ENCODE measurements around the gene CRB1.
A peak's percentile ranks its signal among the peaks of the same experiment; 100 is the strongest.
"Not testable (repeated sequence)": the region's sequence is repeated elsewhere in the genome, so short reads cannot be mapped to it uniquely, and the experiment has no call there.

CRB1 gene

GRCh38 chr1:197402189-197402588, 134.1 kb downstream of the CRB1 start:
- DNase-seq, result no peak

- DNase-seq, result not testable (repeated sequence)
Measured at GRCh38 chr1:197404774-197405173, 136.7 kb downstream of the CRB1 start.

GRCh38 chr1:197405614-197406013, 137.6 kb downstream of the CRB1 start:
- not testable (repeated sequence) for DNase-seq

GRCh38 chr1:197413564-197413963, 145.5 kb downstream of the CRB1 start:
- DNase-seq, result no peak

- DNase-seq, result no peak
Measured at GRCh38 chr1:197415221-197415620, 147.2 kb downstream of the CRB1 start.

- DNase-seq, result no peak
Measured at GRCh38 chr1:197418693-197419092, 150.6 kb downstream of the CRB1 start.

- DNase-seq, result no peak
Measured at GRCh38 chr1:197422993-197423392, 154.9 kb downstream of the CRB1 start.

GRCh38 chr1:197424380-197424779, 156.3 kb downstream of the CRB1 start:
- DNase-seq, result no peak

GRCh38 chr1:197429372-197429771, 161.3 kb downstream of the CRB1 start:
- DNase-seq, result no peak

- no peak for DNase-seq
Measured at GRCh38 chr1:197435224-197435623, 167.2 kb downstream of the CRB1 start.

- no peak for DNase-seq
Measured at GRCh38 chr1:197437601-197438000, 169.5 kb downstream of the CRB1 start.

GRCh38 chr1:197438010-197438790, 170.1 kb downstream of the CRB1 start:
- no peak for DNase-seq

GRCh38 chr1:197439708-197440280, 171.7 kb downstream of the CRB1 start:
- no peak for DNase-seq

- DNase-seq, result no peak
Measured at GRCh38 chr1:197440715-197441114, 172.7 kb downstream of the CRB1 start.

- DNase-seq, result no peak
Measured at GRCh38 chr1:197441999-197442414, 174.0 kb downstream of the CRB1 start.

GRCh38 chr1:197444755-197445154, 176.7 kb downstream of the CRB1 start:
- DNase-seq, result no peak

- no peak for DNase-seq
Measured at GRCh38 chr1:197448121-197448779, 180.2 kb downstream of the CRB1 start.

GRCh38 chr1:197451381-197451780, 183.3 kb downstream of the CRB1 start:
- DNase-seq, result no peak

GRCh38 chr1:197453376-197454058, 185.5 kb downstream of the CRB1 start:
- no peak for DNase-seq

GRCh38 chr1:197462539-197462938, 194.5 kb downstream of the CRB1 start:
- DNase-seq, result no peak

- DNase-seq, result no peak
Measured at GRCh38 chr1:197463142-197463541, 195.1 kb downstream of the CRB1 start.

GRCh38 chr1:197464044-197464443, 196.0 kb downstream of the CRB1 start:
- no peak for DNase-seq

- peak; percentile 42 for DNase-seq
Measured at GRCh38 chr1:197465528-197466327, 197.7 kb downstream of the CRB1 start.
